AG10803 (cell line): ENCODE data around the gene ATF2.

Experiments used
- DNase-seq: peaks from one replicate; pipeline ENCODE4 v3.0.0; 2010; ENCODE audit warnings: low read depth
- H3K4me3 ChIP-seq: 2 replicates; pipeline ENCODE4 v1.5.1; 2011; ENCODE audit warnings: mild to moderate bottlenecking, low read length, control low read depth
- TF ChIP-seq, protein P1 (sequence below): conservative IDR thresholded peaks from 2 replicates; pipeline ENCODE4 v1.5.1; 2011; ENCODE audit warnings: mild to moderate bottlenecking, low read length, control low read depth, inconsistent platforms

The ATF2 gene

DNA sequence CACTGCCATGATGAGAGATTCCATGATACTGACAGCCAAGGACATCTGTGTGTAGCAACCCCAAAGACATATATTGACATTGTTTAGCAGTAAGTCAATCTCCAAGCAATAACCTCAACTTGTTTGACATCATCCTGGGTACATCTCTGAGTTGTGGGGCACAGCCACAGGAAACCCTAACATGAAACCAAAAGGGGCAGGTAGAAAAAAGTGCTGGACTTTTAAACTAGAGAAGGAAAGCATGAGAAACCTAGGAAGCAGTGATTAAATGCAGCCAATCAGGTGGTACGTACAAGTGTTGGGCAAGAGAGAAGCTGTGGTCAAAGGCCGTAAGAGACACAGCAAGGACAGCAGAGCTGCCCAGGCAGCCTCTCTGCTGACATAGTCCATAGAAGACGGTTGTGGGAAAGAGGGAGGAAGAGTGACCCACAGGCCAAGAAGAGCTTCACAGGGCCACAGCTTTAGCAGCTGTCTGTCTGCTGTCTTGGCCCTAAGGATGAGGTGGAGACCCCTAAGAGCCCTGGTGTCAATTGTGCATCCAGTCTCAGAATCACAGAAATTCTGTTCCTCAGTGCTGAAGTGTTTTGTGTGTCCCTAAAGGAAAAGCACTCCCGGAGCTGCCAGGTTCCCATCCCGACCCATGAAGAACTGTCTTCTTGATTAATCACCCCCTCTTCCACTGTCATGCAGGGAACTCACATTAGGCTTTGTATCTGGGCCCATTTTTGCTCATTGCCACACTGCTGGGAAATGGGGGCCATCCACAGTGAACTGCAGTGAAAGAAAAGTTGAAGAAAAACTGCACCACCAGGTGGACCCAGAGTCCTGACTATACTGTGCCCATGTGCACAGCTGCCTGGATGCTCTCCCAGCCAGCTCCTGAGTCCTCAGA, 137.4 kb downstream of the ATF2 start:
- H3K4me3 ChIP-seq, result no peak overlapping the region
- peak; percentile 43 for DNase-seq
- TF ChIP-seq, protein P1, sequence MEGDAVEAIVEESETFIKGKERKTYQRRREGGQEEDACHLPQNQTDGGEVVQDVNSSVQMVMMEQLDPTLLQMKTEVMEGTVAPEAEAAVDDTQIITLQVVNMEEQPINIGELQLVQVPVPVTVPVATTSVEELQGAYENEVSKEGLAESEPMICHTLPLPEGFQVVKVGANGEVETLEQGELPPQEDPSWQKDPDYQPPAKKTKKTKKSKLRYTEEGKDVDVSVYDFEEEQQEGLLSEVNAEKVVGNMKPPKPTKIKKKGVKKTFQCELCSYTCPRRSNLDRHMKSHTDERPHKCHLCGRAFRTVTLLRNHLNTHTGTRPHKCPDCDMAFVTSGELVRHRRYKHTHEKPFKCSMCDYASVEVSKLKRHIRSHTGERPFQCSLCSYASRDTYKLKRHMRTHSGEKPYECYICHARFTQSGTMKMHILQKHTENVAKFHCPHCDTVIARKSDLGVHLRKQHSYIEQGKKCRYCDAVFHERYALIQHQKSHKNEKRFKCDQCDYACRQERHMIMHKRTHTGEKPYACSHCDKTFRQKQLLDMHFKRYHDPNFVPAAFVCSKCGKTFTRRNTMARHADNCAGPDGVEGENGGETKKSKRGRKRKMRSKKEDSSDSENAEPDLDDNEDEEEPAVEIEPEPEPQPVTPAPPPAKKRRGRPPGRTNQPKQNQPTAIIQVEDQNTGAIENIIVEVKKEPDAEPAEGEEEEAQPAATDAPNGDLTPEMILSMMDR, result peak; percentile 44

DNA sequence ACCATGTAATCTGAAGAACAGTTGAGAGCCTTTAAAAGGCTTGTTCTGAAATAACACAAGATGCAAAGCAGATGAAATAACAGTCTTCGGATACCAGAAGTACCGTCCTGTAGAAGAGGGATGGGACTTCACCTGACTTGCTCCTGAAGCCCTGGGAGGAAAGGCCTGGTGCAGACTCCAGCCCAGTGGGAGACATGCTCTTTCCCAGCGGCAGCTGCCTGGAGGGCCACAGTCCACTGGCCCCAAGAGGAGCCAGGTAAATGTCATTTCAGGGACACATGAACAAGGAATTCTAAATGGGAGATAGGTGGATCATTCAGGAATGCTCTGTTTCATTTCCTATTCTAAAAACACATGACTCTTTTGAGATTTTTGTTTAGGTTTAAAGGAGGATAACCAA, 140.2 kb downstream of the ATF2 start:
- no peak for DNase-seq
- TF ChIP-seq, protein P1, result no peak
- H3K4me3 ChIP-seq, result no peak overlapping the region

DNA sequence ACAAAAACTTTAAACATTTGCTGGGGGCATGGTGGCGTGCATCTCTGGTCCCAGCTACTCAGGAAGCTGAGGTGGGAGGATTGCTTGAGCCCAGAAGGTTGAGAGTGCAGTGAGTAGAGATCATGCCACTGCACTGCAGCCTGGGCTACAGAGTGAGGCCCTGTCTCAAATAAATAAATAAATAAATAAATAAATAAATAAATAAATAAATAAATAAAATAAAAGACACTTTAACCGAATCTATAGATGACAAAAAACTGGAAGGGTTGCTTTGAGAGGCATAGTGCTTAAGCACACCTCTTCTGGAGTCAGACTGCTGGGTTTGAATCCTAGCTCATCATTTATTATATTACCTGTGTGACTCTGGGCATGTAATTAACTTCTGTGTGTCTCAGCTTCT, 141.6 kb downstream of the ATF2 start:
- TF ChIP-seq, protein P1, result no peak
- no peak for DNase-seq
- H3K4me3 ChIP-seq, result no peak overlapping the region

DNA sequence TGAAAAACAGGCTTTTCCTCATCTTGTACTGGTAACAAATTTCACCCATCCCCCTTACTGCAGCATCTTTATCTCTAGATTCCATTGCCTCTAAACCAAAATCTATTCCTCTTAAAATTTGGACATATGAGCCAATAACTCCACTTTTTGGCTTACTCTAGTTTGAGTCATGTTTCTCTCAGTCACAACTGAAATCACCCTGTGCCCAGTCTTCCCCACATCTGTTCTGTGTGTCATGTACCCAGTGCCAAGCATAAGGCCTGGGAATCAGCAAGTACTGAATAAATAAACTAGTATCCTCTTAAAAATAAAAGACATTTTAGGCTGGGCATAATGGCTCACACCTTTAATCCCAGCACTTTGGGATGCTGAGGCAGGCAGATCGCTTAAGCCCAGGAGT, 142.1 kb downstream of the ATF2 start:
- TF ChIP-seq, protein P1, result no peak
- peak; percentile 46 for DNase-seq
- no peak overlapping the region for H3K4me3 ChIP-seq

DNA sequence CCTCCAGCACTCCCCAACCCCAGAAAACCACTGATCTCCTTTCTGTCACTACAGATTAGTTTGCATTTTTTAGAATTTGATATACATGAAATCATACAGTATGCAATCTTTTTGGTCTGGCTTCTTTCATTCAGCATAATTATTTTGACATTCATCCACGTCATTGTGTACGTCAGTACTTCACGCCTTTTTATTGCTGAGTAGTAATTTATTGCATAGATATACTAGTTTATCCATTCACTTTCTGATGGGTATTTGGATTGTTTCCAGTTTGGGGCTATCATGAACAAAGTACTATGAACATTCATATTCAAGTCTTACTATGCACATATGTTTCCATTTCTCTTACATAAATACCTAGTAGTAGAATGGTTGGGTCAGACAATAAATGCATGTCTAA, 142.8 kb downstream of the ATF2 start:
- no peak for DNase-seq
- TF ChIP-seq, protein P1, result no peak
- H3K4me3 ChIP-seq, result no peak overlapping the region

DNA sequence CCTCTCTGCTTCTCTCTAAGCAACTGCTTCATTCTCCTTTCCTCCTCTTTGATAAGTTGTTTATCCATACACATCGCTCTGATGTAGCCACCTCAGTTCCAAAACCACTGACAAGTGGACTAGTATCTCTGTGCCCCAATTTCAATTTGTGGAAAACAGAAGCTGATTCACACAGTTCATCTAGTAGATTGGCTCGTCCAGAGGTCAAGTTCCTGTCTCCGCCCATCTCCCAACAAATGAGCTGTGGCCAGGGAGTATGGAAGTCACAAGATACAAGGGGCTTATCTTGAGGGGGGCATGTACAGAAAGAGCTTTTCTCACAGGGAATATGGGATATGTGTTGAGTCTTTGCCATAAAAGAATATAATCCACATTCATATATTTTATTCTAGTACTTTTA, 145.1 kb downstream of the ATF2 start:
- DNase-seq, result no peak
- H3K4me3 ChIP-seq, result no peak overlapping the region
- TF ChIP-seq, protein P1, result no peak
